H1 (cell line): ENCODE measurements around the gene TIMM21. TPM values are rescaled to one million over a fixed set of nuclear protein-coding genes. Genes with fewer than 3 reads are reported as not detected.

Experiments
- CHD7 ChIP-seq: fragments of 300-600 bp; sonication (generic); IDR thresholded peaks from 2 replicates; pipeline ENCODE4 v1.7.1; 2012; ENCODE audit warnings: low read length, moderate library complexity, mild to moderate bottlenecking, inconsistent platforms; ENCODE audit not compliant: insufficient replicate concordance
- HDAC2 ChIP-seq, 2 experiments: fragments of 300-600 bp in 1 of 2; sonication (generic) in 1 of 2; IDR thresholded peaks; 2 replicates each; pipeline ENCODE4 v1.6.1; 2011 to 2012; ENCODE audit warnings: low read depth in 2 of 2, low read length in 2 of 2, mild to moderate bottlenecking in 2 of 2, moderate library complexity in 2 of 2, borderline replicate concordance in 1 of 2, inconsistent platforms in 1 of 2
- RAD21 ChIP-seq, 2 experiments: IDR thresholded peaks in 1 of 2; conservative IDR thresholded peaks in 1 of 2; 2 replicates each; pipeline ENCODE4 v1.6.1; 2011; ENCODE audit warnings: low read depth in 2 of 2, low read length in 2 of 2, improper control_type of control experiment in 1 of 2, inconsistent platforms in 1 of 2, mild to moderate bottlenecking in 1 of 2, moderate library complexity in 1 of 2
- TEAD4 ChIP-seq: IDR thresholded peaks from 2 replicates; pipeline ENCODE4 v1.6.1; 2012; ENCODE audit warnings: low read depth, low read length, inconsistent platforms, mixed read lengths
- polyA plus RNA-seq, 7 experiments: library from polyadenylated mRNA; depleted of rRNA in 3 of 7; stranded (reverse) in 5 of 7; unstranded in 2 of 7; fragments of >200 nt in 5 of 7; fragments of 200-250 nt in 2 of 7; gene quantifications; 1 replicate in 5 of 7; 2 replicates in 1 of 7; 4 replicates in 1 of 7; pipeline versions ENCODE4 v1.2.1 to v1.2.3, GENCODE V29; 2011 to 2013; ENCODE audit warnings: missing spikeins in 2 of 7, mixed read lengths in 2 of 7
- total RNA-seq: library from RNA; stranded (reverse); fragmentation: NEBNext Ultra II Directional; extraction: Animal tissue kit (Norgen Biotek cat#: 25700); gene quantifications from 2 replicates; pipeline ENCODE4 v1.2.1, GENCODE V29; 2021
- TF ChIP-seq, protein P1 (sequence below), 3 experiments: IDR thresholded peaks; 1 replicate in 2 of 3; 2 replicates in 1 of 3; pipeline versions ENCODE4 v1.5.1 to v1.6.1; 2011; ENCODE audit warnings: low read length in 3 of 3, mild to moderate bottlenecking in 3 of 3, inconsistent platforms in 2 of 3, low read depth in 1 of 3, moderate library complexity in 1 of 3; ENCODE audit not compliant: insufficient read depth in 1 of 3; ENCODE audit errors: control extremely low read depth in 1 of 3

Gene TIMM21
- total and polyA plus RNA-seq, 2 of the 8 experiments (the other 6 are each of a cell fraction or from before 2014, with no cell fraction given) = 27.9 to 43.8 TPM

DNA sequence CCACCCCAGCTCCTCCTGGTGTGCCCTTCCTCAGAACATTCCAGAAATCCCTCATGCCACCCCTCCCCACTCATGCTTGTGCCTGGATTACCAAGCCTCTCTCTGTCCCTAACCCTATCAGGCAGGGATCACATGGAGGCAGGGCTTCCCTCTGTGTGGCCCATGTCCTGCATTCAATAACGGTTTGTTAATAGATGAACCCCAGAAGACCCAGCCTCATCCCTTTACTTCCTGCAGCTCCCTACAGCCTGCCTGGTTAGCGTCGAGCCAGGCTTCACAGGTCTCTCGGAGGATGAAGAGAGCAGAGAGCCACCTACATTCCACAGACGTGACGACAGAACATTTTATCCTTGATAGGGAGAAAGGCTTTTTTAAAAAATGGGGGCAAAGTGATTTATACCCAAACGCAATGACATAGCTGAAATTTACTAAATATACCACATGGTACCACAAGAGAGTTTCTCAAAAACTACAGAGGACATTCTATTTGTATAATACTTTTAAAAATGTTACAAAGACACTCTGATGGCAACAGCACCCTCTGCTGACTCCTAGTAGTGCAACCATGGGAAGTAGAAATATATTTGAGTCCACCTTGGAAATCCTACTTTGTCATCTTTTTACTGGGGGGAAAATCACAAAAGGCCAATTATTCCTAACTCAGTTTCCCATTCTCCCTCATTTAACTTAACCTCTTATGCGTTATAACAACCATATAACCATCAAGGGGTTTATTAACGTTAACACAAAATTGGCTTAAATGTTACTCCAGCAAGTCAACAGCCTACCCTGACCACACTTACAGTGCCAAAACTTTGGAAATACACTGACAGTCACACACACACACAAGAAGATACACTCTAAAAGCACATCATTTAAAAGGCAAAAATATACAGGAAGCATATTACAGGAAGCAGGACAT, 31.4 kb upstream of the TIMM21 start (continued):
- peak; percentile 53 for TF ChIP-seq CHD7
- peak; percentile 29; the same call in 1 of the 2 replicates for TF ChIP-seq TEAD4
- no peak for TF ChIP-seq HDAC2 (IDR thresholded peaks at IDR 0.05; ENCODE audit: borderline replicate concordance in 1 of 2, low read depth in 2 of 2, low read length in 2 of 2)
- TF ChIP-seq, protein P1, sequence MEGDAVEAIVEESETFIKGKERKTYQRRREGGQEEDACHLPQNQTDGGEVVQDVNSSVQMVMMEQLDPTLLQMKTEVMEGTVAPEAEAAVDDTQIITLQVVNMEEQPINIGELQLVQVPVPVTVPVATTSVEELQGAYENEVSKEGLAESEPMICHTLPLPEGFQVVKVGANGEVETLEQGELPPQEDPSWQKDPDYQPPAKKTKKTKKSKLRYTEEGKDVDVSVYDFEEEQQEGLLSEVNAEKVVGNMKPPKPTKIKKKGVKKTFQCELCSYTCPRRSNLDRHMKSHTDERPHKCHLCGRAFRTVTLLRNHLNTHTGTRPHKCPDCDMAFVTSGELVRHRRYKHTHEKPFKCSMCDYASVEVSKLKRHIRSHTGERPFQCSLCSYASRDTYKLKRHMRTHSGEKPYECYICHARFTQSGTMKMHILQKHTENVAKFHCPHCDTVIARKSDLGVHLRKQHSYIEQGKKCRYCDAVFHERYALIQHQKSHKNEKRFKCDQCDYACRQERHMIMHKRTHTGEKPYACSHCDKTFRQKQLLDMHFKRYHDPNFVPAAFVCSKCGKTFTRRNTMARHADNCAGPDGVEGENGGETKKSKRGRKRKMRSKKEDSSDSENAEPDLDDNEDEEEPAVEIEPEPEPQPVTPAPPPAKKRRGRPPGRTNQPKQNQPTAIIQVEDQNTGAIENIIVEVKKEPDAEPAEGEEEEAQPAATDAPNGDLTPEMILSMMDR (IDR thresholded peaks at IDR 0.05; ENCODE audit: control extremely low read depth in 1 of 3, insufficient read depth in 1 of 3, low read depth in 1 of 3, low read length in 3 of 3) = peak in 2 of 3 experiments; percentile 43 to 56; a peak in 2 of 4 replicates
- peak; percentile 63 to 65 for TF ChIP-seq RAD21 (IDR thresholded peaks at IDR 0.05 in 1 of 2, conservative IDR thresholded peaks at IDR 0.05 in 1 of 2; ENCODE audit: low read depth in 2 of 2, low read length in 2 of 2)
